HG02981 (cell line): ENCODE measurements around the gene FOXD3.
"Not testable (repeated sequence)": the region's sequence is repeated elsewhere in the genome, so short reads cannot be mapped to it uniquely, and the experiment has no call there.

ENCODE experiments used
- ATAC-seq: cut with Tn5 transposase; IDR thresholded peaks from one replicate; pipeline ENCODE4 v1.9.1; 2021; ENCODE audit warnings: mild to moderate bottlenecking, moderate library complexity; ENCODE audit not compliant: unreplicated experiment

Gene FOXD3

DNA sequence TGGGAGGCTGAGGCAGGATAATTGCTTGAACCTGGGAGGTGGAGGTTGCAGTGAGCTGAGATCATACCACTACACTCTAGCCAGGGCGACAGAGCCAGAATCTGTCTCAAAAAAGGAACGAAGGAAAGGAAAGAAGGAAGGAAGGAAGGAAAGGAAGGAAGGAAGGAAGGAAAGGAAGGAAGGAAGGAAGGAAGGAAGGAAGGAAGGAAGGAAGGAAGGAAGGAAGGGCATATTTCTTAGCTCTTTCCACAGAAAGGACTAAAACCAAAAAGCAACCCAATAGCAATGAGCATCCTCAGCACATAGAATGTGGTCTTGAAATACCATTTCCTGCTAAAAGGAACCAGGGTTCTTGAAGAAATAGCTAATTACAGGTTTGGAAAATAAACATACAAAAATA is 33.9 kb downstream of the FOXD3 start:
- not testable (repeated sequence) for ATAC-seq

DNA sequence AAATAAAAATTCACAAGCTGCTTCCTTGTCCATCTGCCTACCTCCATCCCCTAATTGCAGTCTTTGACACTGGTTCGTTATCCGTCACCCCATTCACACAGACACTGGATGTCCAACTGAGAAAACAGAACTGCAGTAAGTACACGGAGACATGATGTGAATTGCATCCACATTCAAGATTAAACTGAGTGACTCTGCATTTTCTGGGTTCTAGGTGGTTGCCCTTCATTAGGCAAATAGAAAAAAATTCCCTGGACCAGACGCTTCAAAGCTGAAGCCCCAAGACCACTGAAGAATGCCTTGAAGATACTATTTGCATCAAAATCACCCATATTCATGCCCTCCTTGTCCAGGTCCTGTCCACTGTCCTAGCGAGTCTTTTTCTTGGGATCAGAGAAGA is 37.2 kb downstream of the FOXD3 start:
- no peak for ATAC-seq

DNA sequence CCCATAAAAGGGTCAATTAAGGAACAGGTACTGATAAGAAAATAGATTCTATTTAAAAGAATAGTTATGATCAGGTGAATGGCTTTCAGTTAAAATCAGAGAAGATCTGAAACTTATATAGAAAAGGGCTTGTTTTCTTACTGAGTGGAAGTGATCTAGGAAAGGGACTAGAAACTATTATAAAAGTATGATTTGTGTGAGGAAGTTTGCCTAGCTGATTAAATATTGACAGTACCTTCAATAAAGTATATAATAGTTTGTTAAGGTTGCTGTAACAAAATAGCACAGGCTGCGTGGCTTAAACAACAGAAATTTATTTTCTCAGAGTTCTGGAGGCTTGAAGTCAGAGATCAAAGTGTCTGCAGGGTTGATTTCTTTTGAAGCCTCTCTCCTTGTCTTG is 39.7 kb downstream of the FOXD3 start:
- no peak for ATAC-seq

DNA sequence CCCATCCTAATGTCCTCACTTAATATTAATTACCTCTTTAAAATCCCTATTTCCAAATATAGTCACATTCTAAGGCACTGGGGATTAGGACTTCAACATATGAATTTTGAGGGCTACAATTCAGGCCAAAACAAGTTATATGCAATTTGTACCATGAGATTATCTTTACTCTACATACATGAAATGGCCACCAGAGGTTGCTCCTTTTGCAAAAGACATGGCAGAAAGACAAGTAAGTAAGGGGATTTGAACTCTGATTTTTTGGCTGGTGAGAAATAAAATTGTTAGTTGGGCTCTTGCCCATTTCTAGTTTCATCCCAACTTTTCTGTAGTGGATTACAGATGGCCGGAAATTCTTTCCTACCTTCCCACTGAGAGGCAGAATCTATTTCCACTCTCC is 40.2 kb downstream of the FOXD3 start:
- ATAC-seq, result no peak

DNA sequence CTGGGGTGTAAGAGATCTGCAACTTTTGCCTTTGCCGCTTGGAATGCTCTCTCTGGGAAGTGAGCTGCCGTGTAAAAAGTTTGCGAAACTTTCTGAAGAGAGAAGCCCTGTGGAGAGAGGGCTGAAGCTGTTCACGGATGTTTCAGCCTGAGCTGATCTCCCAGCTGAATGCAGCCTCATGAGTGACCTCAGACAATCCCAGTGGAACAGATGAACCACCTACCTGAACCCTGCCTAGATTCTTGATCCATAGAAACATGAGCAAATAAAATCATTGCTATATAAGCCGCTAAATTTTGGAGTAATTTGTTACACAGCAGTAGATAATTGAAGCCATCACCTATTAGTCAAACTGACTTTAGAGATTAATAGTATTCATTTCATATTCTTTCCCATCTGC is 40.6 kb downstream of the FOXD3 start:
- ATAC-seq, result no peak

DNA sequence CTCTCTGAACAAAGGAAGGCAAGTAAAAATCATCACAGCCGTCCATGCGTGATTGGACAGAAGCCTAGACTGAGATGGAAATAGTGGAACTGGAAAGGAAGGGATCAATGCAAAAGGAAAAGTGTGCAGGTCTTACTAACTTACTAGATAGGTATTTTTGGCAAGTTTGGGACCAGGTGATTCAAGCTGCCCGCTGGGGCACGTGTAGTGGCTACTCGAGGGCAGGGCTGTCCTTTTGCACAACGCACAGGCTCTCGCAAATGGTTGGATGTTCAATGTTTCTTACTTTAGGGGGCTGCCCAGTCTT is 44.5 kb downstream of the FOXD3 start:
- no peak for ATAC-seq

DNA sequence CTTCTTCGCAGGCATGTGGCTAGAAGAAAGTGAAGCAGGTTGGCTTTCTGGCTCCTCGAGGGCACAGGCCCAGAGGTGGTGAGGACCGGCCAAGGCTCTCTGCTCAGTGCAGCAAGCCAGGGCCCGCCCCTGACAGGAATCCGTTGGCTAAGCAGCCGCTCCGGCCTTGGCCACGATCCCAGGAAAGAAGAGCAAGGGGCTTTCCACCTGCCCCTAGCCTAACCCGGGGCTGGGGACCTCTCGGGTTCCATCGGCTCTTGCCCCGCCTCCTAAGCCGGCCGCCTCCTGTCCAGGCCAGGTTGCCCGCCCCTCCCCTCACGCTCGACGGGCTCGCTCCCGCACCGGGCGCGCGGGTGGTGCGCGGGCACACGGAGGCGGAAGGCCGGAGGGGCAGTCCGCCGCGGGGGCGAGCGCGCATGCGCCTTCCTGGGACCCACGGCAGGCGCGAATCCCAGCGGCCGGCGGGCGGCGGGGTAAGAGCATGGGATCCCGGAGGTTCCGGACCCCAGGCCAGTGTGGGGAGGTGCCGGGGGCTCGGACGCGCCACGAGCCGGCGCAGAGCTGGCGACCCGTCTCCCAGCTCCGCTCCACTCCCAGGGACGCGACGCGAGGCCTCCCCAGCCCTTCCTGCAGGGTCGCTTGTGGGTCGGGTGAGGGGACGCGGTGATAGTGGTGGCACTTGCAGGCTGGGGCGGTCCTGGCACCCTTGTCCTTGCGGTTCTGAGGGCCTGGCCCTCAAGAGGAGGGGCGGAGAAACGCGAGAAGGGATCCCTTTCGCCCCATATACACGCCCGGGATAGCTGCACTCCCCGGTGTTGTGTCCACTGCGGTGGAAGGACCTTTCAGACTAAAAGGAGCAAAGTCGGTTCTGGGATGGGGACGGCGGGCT is 45.1 kb downstream of the FOXD3 start, which contains the start of gene ALG6:
Gene ALG6, plus strand, starts transcription at position 413 of the 889 bp plus-strand sequence. CDS start 3,351 bp downstream, outside the sequence.
- peak; percentile 92 for ATAC-seq

DNA sequence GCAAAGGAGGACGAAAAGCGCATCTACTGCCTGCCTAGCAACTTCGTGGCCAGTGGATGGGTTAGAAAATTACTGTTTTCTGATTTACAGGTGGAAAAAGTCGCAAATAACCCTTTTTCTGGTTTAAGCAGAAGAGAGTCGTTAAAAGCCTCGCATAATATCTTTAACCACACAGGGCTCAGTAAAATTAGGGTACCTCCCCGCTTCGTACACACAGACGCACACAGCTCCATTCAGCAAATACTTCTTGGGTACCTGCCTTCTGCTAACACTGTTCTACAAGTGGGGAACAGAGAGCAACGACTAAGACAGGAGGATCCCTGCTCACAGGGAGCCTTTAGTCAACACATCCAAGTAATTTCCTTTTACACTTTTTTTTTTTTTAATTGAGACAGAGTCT is 45.8 kb downstream of the FOXD3 start:
- peak; percentile 3 for ATAC-seq
